ENCODE data around the gene PDPN.
"Not testable (repeated sequence)": the region's sequence is repeated elsewhere in the genome, so short reads cannot be mapped to it uniquely, and the experiment has no call there.

The PDPN gene, protein sequence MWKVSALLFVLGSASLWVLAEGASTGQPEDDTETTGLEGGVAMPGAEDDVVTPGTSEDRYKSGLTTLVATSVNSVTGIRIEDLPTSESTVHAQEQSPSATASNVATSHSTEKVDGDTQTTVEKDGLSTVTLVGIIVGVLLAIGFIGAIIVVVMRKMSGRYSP

GRCh38 chr1:13583595-13583965 lies at the start of gene PDPN:
TSS of gene PDPN (plus strand) at chr1:13583832. CDS start at chr1:13584034, 202 bp downstream.
- no peak for DNase-seq

DNA sequence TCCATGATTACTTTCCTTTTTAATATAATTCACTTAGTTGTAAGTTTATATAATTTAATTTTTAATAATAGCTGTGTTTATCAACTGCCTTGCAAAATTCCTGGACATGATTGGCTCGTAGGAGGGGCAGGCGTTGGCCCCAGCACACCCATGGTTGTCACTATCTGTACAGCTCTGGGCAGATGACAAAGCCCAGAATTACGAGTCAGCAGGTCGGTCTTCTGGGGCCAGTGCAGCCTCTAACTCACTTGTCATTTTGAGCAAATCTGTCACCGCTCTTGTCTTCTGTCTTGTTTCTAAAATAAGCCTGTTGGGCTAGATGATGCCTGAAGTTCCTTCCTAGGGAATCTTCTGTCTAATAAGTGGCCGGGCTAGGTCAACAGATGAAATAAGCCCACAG lies 48.4 kb upstream of the PDPN start:
- DNase-seq: no peak

- DNase-seq: no peak
These were observed 47.1 kb upstream of the PDPN start for GRCh38 chr1:13536571-13536970.

- DNase-seq: no peak
These were observed 44.8 kb upstream of the PDPN start for GRCh38 chr1:13538832-13539231.

- no peak for DNase-seq
These were observed 43.9 kb upstream of the PDPN start for GRCh38 chr1:13539683-13540082.

DNA sequence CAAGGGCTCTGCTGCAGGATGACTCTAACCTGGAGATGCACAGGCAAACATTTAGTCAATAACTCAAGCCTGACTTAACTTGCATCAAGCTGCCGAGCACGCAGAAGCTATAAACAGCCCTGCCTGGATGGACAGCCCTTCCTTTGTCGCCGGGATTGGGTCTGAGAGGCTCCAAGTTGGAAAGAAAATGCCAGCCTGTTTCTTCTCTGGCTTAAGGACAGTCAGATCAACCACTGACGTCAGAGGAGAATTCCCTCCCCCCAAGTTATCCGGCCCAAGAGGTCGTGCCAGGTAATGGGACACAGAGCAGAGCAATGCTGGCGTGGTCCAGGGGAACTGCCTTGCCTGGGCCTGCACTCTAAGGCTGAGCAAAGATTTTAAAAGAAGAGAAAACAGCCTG lies 42.8 kb upstream of the PDPN start:
- DNase-seq: no peak

DNA sequence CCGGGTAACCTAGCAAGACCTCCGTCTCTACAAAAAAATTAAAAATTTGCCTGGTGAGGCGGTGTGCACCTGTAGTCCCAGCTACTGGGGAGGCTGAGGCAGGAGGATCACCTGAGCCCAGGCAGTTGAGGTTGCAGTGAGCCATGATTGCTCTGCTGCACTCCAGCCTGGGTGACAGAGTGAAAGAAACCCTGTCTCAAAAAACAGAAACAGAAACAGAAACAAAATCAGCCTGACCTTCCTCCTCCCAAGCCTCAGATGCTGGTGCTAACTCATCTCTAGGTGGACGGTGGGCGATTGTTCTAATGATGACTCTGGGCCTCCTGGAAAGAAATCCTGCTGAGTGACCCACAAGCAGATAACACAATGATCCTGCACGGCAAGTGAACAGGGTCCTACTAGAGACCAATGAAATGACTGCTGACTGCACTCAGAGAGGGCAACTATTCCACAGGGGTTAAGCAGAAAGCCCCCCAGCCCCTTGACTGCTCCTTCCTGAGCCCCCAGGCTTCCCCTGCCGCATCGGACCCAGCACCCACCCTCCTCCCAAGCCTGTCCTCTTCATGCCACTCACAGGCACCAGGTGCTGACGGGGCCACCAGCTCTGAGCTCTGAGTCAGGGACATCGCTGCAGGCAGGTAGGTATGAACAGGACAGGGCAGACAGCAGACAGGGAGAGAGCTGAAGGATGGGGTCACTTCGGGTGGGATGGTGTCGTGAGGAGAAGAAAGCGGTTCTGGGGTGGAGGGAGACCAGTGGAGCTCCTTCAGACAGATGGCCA lies 42.0 kb upstream of the PDPN start:
- DNase-seq: no peak

DNA sequence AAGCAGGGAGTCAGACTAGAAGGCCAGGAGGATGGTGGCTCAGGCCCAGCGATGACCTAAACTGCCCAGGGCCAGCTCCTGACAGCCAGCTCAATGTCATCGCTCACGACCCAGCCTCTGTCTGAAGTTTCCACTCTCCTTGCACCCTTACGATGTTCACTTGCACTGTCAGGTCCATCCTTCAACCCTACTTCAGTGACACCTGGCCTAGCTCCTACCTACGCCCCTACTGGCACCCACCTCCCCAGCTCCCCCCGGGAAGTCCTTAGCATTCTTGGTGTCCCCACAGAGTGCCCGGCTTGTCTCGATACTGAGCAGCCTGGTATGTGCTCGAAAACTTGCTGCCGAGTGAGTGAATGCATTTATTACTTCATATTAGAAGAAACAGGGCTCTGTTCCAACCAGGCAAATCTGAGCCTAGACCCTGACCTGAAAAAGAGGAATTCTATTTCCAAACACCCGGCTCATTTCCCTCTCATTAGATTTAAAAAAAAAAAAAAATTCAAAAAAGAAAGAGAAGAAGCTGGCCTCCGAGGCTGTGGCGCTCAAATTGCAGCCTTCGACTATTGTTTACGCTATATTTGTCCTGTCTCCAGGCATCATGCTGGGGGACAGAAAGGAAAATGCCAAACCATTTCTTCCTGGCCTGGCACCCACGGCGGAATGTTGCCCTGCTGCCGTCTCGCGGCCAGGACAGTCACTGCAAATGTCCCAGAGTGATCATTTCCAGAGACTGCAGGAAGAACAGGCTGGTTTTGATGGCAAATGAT lies 40.0 kb upstream of the PDPN start:
- DNase-seq: no peak

DNA sequence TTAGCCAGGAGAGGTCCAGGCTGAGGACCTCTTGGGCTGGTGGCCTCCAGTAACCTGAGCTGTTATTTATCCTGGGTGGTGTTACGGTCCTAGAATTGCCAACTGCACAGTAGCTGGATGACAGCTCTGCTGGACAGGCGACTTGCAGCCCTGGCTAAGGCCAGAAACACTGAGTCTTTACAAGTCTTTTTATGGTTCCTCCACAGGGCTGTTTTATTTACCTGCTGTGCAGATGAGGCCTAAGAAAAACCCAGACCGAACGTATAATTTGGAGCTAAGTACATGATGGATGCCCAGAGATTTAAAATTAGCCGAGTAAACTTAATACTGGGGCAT lies 39.4 kb upstream of the PDPN start:
- no peak for DNase-seq

GRCh38 chr1:13546791-13547190 lies 36.8 kb upstream of the PDPN start:
- DNase-seq: no peak

GRCh38 chr1:13548281-13548680 lies 35.4 kb upstream of the PDPN start:
- DNase-seq: no peak

DNA sequence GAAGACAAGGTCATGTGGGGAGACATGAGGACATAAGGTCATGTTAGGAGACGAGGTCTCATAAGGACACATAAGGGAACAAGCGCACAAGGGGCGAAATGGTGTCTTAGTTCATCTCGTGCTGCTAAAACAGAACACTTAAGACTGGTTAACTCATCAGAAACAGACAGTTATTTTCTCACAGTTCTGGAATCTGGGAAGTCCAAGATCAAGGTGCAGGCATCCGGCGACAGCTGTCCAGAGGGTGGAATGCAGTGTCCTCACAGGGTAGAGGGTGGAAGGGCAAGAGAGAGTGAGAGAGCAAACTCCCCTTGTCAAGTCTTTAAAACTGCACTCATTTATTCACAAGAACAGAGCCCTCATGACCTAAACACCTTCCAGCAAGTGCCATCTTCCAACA lies 34.6 kb upstream of the PDPN start:
- no peak for DNase-seq

- DNase-seq: no peak
These were observed 34.1 kb upstream of the PDPN start for GRCh38 chr1:13549521-13549920.

GRCh38 chr1:13550663-13551062 lies 33.0 kb upstream of the PDPN start:
- no peak for DNase-seq

GRCh38 chr1:13554798-13555197 lies 28.8 kb upstream of the PDPN start:
- DNase-seq: no peak

DNA sequence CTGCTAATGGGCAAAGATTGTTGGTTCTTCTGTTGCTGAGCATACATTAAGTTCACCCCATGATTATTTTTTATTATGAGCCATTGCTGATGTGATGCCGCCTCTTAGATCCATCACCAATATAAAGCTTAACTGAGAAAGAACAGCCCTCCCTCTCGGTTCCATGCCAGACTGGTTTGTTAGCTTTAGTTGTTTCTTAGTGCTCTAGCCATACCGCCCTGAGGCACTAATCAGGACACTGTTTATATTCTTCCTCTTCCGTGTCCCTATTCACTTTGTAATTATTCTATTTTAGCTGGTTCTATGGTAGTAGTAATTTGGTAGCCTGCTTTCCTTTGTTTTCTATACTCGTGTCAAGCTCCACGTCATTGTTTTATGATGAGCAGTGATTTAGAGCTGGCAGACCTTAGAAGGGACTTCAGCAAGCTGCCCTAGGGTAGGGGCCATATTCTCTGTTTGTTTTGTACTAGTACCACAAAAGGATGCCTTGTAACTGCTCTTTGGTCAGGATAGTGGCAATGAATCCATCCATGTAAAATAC lies 27.3 kb upstream of the PDPN start:
- DNase-seq: no peak

- no peak for DNase-seq
These were observed 23.1 kb upstream of the PDPN start for GRCh38 chr1:13560541-13560940.

GRCh38 chr1:13562981-13563380 lies 20.7 kb upstream of the PDPN start:
- not testable (repeated sequence) for DNase-seq

DNA sequence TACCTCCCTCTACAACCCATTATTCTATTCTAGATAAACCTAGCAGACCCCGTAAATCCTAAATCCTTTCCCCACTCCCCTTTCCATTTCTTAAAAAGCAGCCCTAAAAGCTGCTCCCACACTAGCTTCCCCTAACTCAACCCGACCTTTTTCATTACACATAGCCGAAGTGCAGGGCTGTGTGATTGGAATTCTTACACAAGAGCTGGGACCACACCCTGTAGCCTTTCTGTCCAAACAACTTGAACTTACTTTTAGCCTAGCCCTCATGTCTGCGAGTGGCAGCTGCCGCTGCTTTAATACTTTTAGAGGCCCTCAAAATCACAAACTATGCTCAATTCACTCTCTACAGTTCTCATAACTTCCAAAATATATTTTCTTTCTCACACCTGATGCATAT lies 19.6 kb upstream of the PDPN start:
- DNase-seq: no peak

- not testable (repeated sequence) for DNase-seq
These were observed 13.2 kb upstream of the PDPN start for GRCh38 chr1:13570435-13570834.

- DNase-seq: no peak
These were observed 12.7 kb upstream of the PDPN start for GRCh38 chr1:13570924-13571323.

DNA sequence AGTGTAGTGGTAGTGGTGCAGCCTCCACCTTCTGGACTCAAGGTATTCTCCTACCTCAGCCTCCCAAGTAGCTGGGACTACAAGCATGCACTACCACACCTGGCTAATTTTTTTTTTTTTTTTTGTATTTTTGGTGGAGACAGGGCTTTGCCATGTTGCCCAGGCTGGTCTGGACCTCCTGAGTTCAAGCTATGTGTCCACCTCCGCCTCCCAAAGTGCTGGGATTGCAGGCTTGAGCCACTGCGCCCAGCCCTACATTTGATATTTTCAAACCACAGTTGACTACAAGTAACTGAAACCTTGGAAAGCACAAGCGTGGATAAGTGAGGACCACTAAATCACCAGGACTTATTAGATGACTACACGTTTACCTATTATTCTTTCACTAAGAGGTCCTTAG lies 10.0 kb upstream of the PDPN start:
- no peak for DNase-seq

DNA sequence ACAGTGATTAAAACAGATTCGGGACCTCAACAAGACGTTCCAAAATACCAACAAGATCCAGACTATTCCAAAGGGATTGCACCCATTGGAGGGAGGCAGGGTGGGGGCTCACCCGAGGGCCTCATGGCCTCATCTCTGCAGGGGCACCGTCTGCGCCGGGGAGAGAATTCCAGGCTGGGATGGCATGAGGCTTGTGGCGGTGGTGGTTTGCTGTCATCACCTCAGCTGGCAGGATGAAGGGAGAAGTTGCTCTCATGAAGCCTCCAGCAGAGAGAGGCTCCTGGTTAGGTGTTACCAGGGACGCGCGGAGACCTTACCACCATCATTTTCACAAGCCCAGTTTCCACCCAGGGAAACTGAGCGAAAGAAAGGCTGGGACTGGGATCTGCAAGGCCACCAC lies 6.7 kb upstream of the PDPN start:
- no peak for DNase-seq

GRCh38 chr1:13577846-13578245 lies 5.8 kb upstream of the PDPN start:
- DNase-seq: no peak
